ENCODE measurements around the gene SLC34A3.

Gene SLC34A3

DNA sequence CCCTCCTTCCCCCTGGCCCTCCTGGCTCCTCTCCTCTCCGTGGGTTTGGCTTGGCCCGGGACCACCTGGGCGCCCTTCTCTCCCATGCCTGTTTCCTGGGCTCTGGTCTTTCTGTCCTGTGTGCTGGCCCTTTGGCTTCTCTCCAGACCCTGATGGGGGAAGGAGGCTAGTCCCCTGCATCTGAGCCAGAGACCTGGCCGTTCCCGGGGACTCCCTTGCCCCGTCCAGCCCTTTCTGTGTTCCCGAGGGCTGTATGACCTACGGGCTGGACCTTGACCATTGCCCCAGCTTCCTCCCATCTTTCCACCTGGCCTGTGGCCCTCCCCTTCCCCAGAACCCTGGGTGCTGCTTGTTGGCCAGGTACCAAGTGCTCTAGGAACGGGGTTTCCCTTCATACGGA lies 32.8 kb downstream of the SLC34A3 start:
- Histone ChIP-seq H3K36me3 (ENCODE audit: control insufficient read depth, insufficient read depth, low read length, severe bottlenecking) (peaks cover 41% of the 10 kb centered on the region), H3K9ac (ENCODE audit: low read length) (no peak overlapping the region), H3K4me1 (ENCODE audit: control insufficient read depth, insufficient read depth, low read length) (peaks cover 3% of the 10 kb centered on the region), H3K27me3 (replicated peaks; ENCODE audit: control insufficient read depth, insufficient read depth, low read length) (no peaks in the 10 kb centered on the region), H3K9me3 (ENCODE audit: control insufficient read depth, low read length) (no peaks in the 10 kb centered on the region), H3K4me3 (ENCODE audit: low read length) (no peak overlapping the region)
- DNase-seq (ENCODE audit: low read depth), result no peak

DNA sequence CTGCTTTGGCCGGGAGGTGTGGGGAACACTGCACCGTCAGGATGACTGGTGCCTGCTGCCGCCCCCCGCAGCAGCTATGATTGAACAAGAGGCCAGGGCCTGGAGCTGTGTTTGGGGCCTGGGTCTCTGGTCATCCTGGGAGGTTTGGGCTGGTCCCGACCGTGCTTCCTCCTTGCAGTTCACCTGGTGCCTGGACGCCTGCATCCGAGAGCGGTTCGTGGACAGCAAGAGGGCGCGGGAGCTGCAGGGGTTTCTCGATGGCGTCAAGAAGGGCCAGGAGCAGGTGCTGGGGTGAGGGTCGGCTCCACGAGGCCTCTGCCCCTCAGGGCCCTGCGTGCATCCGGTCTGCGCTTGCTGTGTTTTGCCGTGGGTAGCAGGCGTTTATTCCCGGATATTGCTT lies 33.4 kb downstream of the SLC34A3 start:
- H3K4me3 ChIP-seq (ENCODE audit: low read length), result no peak overlapping the region
- H3K36me3 ChIP-seq (ENCODE audit: control insufficient read depth, insufficient read depth, low read length, severe bottlenecking), result peaks cover 41% of the 10 kb centered on the region
- no peak overlapping the region for H3K9ac ChIP-seq (ENCODE audit: low read length)
- no peaks in the 10 kb centered on the region for H3K27me3 ChIP-seq (replicated peaks; ENCODE audit: control insufficient read depth, insufficient read depth, low read length)
- H3K4me1 ChIP-seq (ENCODE audit: control insufficient read depth, insufficient read depth, low read length), result peaks cover 3% of the 10 kb centered on the region
- no peaks in the 10 kb centered on the region for H3K9me3 ChIP-seq (ENCODE audit: control insufficient read depth, low read length)
- DNase-seq (ENCODE audit: low read depth), result no peak

DNA sequence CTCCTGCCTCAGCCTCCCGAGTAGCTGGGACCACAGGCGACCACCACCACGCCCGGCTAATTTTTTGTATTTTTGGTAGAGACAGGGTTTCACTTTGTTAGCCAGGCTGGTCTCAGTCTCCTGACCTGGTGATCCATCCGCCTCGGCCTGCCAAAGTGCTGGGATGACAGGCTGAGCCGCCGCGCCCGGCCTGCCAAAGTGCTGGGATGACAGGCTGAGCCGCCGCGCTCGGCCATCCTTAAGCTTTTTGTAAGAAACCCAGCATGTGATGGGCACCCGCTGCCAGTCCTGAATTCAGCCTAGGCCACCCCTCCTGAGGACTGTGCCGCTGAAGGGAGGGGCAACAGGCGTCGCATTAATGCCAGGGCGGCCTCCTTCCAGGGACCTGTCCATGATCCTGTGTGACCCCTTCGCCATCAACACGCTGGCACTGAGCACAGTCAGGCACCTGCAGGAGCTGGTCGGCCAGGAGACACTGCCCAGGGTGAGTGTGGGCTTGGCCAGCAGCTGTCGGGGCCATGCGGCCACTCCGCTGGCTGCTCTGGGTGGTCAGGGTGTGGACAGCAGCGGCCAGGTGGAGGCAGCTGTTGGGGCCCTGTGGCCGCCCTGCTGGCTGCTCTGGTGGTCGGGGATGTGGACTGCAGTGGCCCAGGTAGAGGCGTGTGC lies 34.9 kb downstream of the SLC34A3 start:
- no peaks in the 10 kb centered on the region for H3K27me3 ChIP-seq (replicated peaks; ENCODE audit: control insufficient read depth, insufficient read depth, low read length)
- no peak for DNase-seq (ENCODE audit: low read depth)
- H3K4me3 ChIP-seq (ENCODE audit: low read length), result no peak overlapping the region
- peaks cover 3% of the 10 kb centered on the region for H3K4me1 ChIP-seq (ENCODE audit: control insufficient read depth, insufficient read depth, low read length)
- H3K9me3 ChIP-seq (ENCODE audit: control insufficient read depth, low read length), result no peaks in the 10 kb centered on the region
- H3K9ac ChIP-seq (ENCODE audit: low read length), result no peak overlapping the region
- peaks cover 49% of the 10 kb centered on the region for H3K36me3 ChIP-seq (ENCODE audit: control insufficient read depth, insufficient read depth, low read length, severe bottlenecking)

DNA sequence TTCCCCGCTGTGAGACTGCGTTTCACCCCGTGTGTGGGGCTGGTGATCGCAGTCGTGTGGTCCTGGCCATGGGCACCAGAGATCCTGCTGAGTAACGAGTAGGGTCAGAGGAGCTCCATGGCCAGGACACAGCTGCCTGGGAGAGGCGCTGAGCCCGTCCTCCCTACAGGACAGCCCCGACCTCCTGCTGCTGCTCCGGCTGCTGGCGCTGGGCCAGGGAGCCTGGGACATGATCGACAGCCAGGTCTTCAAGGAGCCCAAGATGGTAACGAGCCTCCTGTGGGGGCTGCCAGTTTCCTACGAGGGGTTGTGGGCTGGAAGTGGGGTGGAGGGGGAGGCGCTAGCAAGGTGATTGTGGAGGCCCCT lies 35.4 kb downstream of the SLC34A3 start:
- H3K36me3 ChIP-seq (ENCODE audit: control insufficient read depth, insufficient read depth, low read length, severe bottlenecking), result peaks cover 53% of the 10 kb centered on the region

DNA sequence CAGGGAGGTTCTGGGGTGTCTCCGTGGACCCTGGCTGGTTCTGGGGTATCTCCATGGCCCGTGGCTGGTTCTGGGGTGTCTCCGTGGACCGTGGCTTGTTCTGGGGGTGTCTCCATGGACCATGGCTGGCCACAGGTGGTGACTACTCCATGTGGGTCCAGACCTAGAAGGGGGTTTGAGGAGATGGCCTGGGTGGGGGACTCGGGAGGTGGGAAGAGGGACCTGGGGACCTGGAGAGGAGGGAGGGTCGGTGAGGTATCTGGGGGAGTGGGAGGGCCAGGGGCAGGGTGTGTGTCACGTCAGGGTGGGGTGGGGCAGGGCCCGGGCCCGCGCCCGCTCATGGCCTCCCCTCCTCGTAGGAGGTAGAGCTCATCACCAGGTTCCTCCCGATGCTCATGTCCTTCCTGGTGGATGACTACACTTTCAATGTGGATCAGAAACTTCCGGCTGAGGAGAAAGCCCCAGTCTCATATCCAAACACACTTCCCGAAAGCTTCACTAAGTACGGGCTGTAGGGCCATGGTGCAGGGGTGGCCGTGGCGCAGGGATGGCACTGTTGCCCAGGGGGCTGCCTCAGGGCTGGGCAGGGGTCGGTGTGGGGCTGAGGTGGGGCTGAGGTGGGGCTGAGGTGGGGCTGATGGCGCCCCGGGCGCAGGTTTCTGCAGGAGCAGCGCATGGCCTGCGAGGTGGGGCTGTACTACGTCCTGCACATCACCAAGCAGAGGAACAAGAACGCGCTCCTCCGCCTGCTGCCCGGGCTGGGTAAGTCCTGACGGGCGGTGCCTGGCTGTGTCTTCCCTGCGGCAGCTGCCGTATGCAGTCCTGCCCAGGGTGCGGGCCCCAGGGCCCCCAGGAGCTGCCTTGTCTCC lies 36.1 kb downstream of the SLC34A3 start:
- Histone ChIP-seq H3K36me3 (ENCODE audit: control insufficient read depth, insufficient read depth, low read length, severe bottlenecking) (peaks cover 57% of the 10 kb centered on the region), H3K4me1 (ENCODE audit: control insufficient read depth, insufficient read depth, low read length) (peaks cover 3% of the 10 kb centered on the region), H3K4me3 (ENCODE audit: low read length) (no peak overlapping the region), H3K9ac (ENCODE audit: low read length) (no peak overlapping the region), H3K27me3 (replicated peaks; ENCODE audit: control insufficient read depth, insufficient read depth, low read length) (no peaks in the 10 kb centered on the region), H3K9me3 (ENCODE audit: control insufficient read depth, low read length) (no peaks in the 10 kb centered on the region)
- DNase-seq (ENCODE audit: low read depth), result no peak

More for the DNA sequence above, 35.4 kb downstream of the SLC34A3 start:
- H3K9ac ChIP-seq (ENCODE audit: low read length), result no peak overlapping the region
- no peak overlapping the region for H3K4me3 ChIP-seq (ENCODE audit: low read length)
- no peak for DNase-seq (ENCODE audit: low read depth)
- H3K27me3 ChIP-seq (replicated peaks; ENCODE audit: control insufficient read depth, insufficient read depth, low read length), result no peaks in the 10 kb centered on the region
- H3K9me3 ChIP-seq (ENCODE audit: control insufficient read depth, low read length), result no peaks in the 10 kb centered on the region
- peaks cover 3% of the 10 kb centered on the region for H3K4me1 ChIP-seq (ENCODE audit: control insufficient read depth, insufficient read depth, low read length)

DNA sequence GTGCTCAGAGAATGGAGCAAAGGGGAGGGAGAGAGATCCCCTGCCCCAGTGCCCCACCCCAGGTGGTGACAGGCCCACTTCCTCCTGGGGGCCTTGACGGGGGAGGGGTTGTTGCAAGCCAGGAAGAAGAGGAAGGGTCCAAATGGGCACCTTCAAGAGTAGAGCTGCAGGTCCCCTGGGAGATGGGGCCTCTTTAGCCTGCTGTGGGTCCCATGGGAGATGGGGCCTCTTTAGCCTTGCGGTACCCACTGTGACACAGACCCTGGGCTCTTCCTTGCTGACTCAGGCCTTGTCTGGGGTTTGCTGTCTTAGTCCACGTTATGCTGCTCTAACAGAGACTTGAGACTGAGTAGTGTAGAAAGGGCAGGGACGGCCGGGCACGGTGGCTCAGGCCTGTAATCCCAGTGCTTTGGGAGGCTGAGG lies 37.2 kb downstream of the SLC34A3 start:
- peaks cover 3% of the 10 kb centered on the region for H3K4me1 ChIP-seq (ENCODE audit: control insufficient read depth, insufficient read depth, low read length)
- H3K9ac ChIP-seq (ENCODE audit: low read length), result no peak overlapping the region
- no peaks in the 10 kb centered on the region for H3K27me3 ChIP-seq (replicated peaks; ENCODE audit: control insufficient read depth, insufficient read depth, low read length)
- H3K36me3 ChIP-seq (ENCODE audit: control insufficient read depth, insufficient read depth, low read length, severe bottlenecking), result peaks cover 57% of the 10 kb centered on the region
- no peak overlapping the region for H3K4me3 ChIP-seq (ENCODE audit: low read length)
- no peak for DNase-seq (ENCODE audit: low read depth)
- no peaks in the 10 kb centered on the region for H3K9me3 ChIP-seq (ENCODE audit: control insufficient read depth, low read length)

DNA sequence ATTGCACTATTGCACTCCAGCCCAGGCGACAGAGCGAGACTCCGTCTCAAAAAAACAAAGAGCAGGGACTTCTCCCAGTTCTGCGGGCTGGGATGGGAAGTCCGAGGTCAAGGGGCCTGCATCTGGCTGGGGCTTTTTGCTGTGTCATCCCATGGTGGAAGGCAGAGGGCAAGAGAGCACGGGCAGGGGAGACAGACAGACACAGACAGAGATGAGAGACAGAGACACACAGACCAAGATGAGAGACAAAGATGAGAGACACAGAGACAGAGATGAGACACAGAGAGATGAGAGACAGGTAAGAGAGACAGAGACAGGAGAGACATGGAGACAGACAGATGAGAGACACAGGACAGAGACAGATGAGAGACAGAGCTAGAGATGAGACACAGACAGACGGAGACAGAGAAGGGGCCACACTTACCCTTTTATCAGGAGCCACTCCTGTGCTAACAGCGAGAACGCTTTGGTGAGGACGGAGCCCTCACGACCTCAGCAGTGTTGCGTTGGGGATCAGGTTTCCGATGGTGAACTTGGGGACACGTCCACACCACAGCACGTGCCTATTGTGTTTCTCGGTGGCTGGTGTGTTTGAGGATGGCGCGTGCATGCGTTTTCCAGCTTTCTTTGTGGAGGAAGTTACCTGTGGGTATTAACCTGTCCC lies 38.0 kb downstream of the SLC34A3 start:
- Histone ChIP-seq H3K36me3 (ENCODE audit: control insufficient read depth, insufficient read depth, low read length, severe bottlenecking) (peaks cover 54% of the 10 kb centered on the region), H3K9me3 (ENCODE audit: control insufficient read depth, low read length) (no peaks in the 10 kb centered on the region), H3K9ac (ENCODE audit: low read length) (no peak overlapping the region), H3K4me3 (ENCODE audit: low read length) (no peak overlapping the region), H3K27me3 (replicated peaks; ENCODE audit: control insufficient read depth, insufficient read depth, low read length) (no peaks in the 10 kb centered on the region), H3K4me1 (ENCODE audit: control insufficient read depth, insufficient read depth, low read length) (peaks cover 3% of the 10 kb centered on the region)
- DNase-seq (ENCODE audit: low read depth), result no peak

DNA sequence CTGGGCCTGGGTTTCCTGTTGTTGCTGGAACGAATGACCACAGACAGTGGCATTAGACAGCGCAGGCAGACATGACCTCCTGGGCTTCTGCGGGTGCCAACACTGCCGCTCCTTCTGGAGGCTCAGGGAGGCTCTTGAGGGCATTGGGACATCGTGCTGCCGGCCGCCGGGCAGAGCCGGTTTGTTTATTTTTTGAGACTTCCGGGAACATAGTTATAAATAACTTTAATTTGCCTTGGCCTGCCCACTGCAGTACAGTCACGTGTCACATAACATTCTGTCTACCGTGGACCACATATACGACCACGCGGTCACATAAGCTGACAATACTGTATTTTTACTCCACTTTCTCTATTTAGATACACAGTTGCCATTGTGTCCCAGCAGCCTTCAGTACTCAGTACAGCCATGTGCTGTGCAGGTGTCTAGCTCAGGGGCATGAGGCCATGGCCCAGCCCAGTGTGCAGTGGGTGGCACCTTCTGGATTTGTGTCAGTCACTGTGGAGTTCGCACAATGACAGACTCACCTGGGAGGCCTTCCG lies 38.6 kb downstream of the SLC34A3 start:
- DNase-seq (ENCODE audit: low read depth), result peak; percentile 35
- Histone ChIP-seq H3K9ac (ENCODE audit: low read length) (no peak overlapping the region), H3K4me3 (ENCODE audit: low read length) (no peak overlapping the region), H3K27me3 (replicated peaks; ENCODE audit: control insufficient read depth, insufficient read depth, low read length) (no peaks in the 10 kb centered on the region), H3K36me3 (ENCODE audit: control insufficient read depth, insufficient read depth, low read length, severe bottlenecking) (peaks cover 48% of the 10 kb centered on the region), H3K4me1 (ENCODE audit: control insufficient read depth, insufficient read depth, low read length) (peaks cover 3% of the 10 kb centered on the region), H3K9me3 (ENCODE audit: control insufficient read depth, low read length) (no peaks in the 10 kb centered on the region)

DNA sequence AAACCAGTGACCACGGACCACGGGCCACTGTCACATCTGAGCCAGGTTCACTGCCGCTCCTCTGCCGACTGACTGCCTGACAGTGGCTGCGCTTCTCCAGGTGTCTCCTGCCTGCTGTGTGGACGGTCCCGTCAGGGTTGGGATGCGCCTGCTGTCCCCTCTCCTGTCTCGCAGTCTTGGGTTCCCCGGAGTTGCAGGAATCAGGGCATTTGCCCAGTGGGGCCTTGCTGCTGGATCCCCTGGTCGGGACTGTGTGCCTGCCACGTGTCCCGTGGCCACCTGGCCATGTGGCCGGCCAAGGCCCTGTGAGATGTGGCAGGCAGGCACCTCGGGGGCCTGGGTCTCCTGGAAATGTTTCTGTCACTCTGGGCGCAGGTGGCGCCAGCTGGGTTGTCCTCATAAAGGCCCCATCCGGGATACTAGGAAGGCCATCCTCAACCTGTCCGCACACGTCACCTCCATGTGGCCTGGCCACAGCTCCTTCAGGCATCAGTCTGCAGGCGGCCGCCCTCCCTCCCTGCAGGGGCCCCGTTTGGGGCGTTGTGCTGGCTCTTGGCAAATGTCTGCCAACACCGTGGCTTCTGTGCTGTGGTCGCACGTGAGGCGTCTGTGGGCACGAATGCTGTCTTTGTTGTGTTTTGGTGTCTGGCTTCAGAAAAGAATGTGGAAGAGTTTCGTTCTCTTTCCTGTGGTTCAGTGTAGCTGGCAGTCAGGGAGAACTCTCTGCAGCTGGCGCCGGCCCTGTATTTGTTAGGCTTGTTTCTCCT lies 40.4 kb downstream of the SLC34A3 start:
- Histone ChIP-seq H3K4me1 (ENCODE audit: control insufficient read depth, insufficient read depth, low read length) (peaks cover 8% of the 10 kb centered on the region), H3K9ac (ENCODE audit: low read length) (no peak overlapping the region), H3K9me3 (ENCODE audit: control insufficient read depth, low read length) (no peaks in the 10 kb centered on the region), H3K27me3 (replicated peaks; ENCODE audit: control insufficient read depth, insufficient read depth, low read length) (no peaks in the 10 kb centered on the region), H3K36me3 (ENCODE audit: control insufficient read depth, insufficient read depth, low read length, severe bottlenecking) (peaks cover 37% of the 10 kb centered on the region), H3K4me3 (ENCODE audit: low read length) (no peak overlapping the region)
- DNase-seq (ENCODE audit: low read depth), result no peak

DNA sequence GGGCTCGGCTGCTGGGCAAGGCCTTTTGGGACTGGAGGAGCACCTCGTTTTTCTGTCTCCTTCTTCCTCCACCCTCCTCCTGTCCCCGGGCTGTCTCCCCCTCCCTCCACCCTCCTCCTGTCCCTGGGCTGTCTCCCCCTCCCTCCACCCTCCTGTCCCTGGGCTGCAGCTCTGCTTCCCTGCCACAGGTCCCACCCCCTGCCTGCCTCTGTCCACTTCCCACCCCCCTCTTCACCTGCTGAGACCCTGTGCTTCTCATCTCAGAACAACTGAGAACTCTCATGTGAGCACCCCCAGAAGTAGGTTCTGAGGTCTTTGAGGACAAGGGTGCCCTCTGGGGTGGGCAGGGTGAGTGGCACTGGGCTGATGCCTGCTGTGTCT lies 41.0 kb downstream of the SLC34A3 start:
- peaks cover 33% of the 10 kb centered on the region for H3K36me3 ChIP-seq (ENCODE audit: control insufficient read depth, insufficient read depth, low read length, severe bottlenecking)
- H3K4me3 ChIP-seq (ENCODE audit: low read length), result no peak overlapping the region
- no peaks in the 10 kb centered on the region for H3K9me3 ChIP-seq (ENCODE audit: control insufficient read depth, low read length)
- peaks cover 14% of the 10 kb centered on the region for H3K4me1 ChIP-seq (ENCODE audit: control insufficient read depth, insufficient read depth, low read length)
- no peak for DNase-seq (ENCODE audit: low read depth)
- H3K9ac ChIP-seq (ENCODE audit: low read length), result no peak overlapping the region
- no peaks in the 10 kb centered on the region for H3K27me3 ChIP-seq (replicated peaks; ENCODE audit: control insufficient read depth, insufficient read depth, low read length)
